Right lobe of liver (tissue), 4 donors: ENCODE results near the gene RBFOX1.

Experiments used
- CTCF ChIP-seq, 4 donors: fragments of 200-600 bp in 3 of 4; fragments of 450-650 bp in 1 of 4; IDR thresholded peaks; one replicate each; pipeline versions ENCODE4 v1.5.1 to v1.8.0; 2016 to 2022; ENCODE audit warnings: antibody characterized with exemption in 4 of 4, mild to moderate bottlenecking in 2 of 4
- POLR2A ChIP-seq: fragments of 450-650 bp; IDR thresholded peaks from one replicate; pipeline ENCODE4 v1.6.1; 2017; ENCODE audit warnings: antibody characterized with exemption, mild to moderate bottlenecking
- donor health status: DM: no; HTN: no; CAD: no.
- donor health status: DM: no; HTN: no; CAD: no.
- donor health status: DM: no; HTN: yes; CAD: no.

- TF ChIP-seq CTCF (IDR thresholded peaks at IDR 0.05) (no peak), POLR2A (no peak)
Observed at GRCh38 chr16:7653746-7654461, 321.3 kb downstream of the RBFOX1 start.
